K562 (cell line): ENCODE measurements around the gene BHLHE40. TPM values are rescaled to one million over a fixed set of nuclear protein-coding genes. Genes with fewer than 3 reads are reported as not detected.

Experiments used
- ARID2 ChIP-seq: fragments of 450-650 bp; IDR thresholded peaks from 2 replicates; pipeline ENCODE4 v1.6.1; 2017; ENCODE audit warnings: antibody characterized with exemption, mild to moderate bottlenecking
- CC2D1A ChIP-seq: fragments of 450-650 bp; IDR thresholded peaks from 2 replicates; pipeline ENCODE4 v1.6.1; 2017; ENCODE audit warnings: mild to moderate bottlenecking
- CCAR2 ChIP-seq: fragments of 200-400 bp; formaldehyde crosslinking; IDR thresholded peaks from 2 replicates; pipeline ENCODE4 v1.6.1; 2017; ENCODE audit warnings: mild to moderate bottlenecking, low read depth, low read length
- CHD1 ChIP-seq: fragments of 200-600 bp; sonication (generic); IDR thresholded peaks from one replicate; pipeline ENCODE4 v1.6.1; 2012; ENCODE audit warnings: mild to moderate bottlenecking, moderate library complexity, low read length, inconsistent platforms
- EWSR1 ChIP-seq: fragments of 450-650 bp; IDR thresholded peaks from 2 replicates; pipeline ENCODE4 v1.6.1; 2018; ENCODE audit warnings: borderline replicate concordance, mild to moderate bottlenecking, low read depth, moderate library complexity; ENCODE audit not compliant: partially characterized antibody
- RAD21 ChIP-seq, 2 experiments: fragments of 250-450 bp in 1 of 2; fragments of 450-650 bp in 1 of 2; sonication (Bioruptor Pico) in 1 of 2; formaldehyde crosslinking in 1 of 2; IDR thresholded peaks in 1 of 2; conservative IDR thresholded peaks in 1 of 2; 2 replicates each; pipeline versions ENCODE4 v1.4.0 to v1.8.0; 2020 to 2022; ENCODE audit warnings: mild to moderate bottlenecking in 2 of 2, moderate library complexity in 1 of 2
- RB1 ChIP-seq: fragments of 450-650 bp; IDR thresholded peaks from 2 replicates; pipeline ENCODE4 v1.6.1; 2017; ENCODE audit warnings: low read depth, mild to moderate bottlenecking
- SMARCB1 ChIP-seq: IDR thresholded peaks from 2 replicates; pipeline ENCODE4 v1.6.1; 2011; ENCODE audit warnings: improper control_type of control experiment, low read depth; ENCODE audit not compliant: insufficient read length
- TBP ChIP-seq: optimal IDR thresholded peaks from 2 replicates; pipeline ENCODE3; 2011; ENCODE audit warnings: low read depth, low read length, improper control_type of control experiment
- THRAP3 ChIP-seq: fragments of 450-650 bp; IDR thresholded peaks from 2 replicates; pipeline ENCODE4 v1.6.1; 2016; ENCODE audit warnings: mild to moderate bottlenecking, inconsistent platforms, borderline replicate concordance
- XRCC5 ChIP-seq: fragments of 200-400 bp; formaldehyde crosslinking; IDR thresholded peaks from 2 replicates; pipeline ENCODE4 v1.6.1; 2017; ENCODE audit warnings: low read depth, mild to moderate bottlenecking, low read length
- ZBTB8A ChIP-seq: fragments of 450-650 bp; IDR thresholded peaks from 2 replicates; pipeline ENCODE4 v1.6.1; 2018; ENCODE audit warnings: mild to moderate bottlenecking, moderate library complexity; ENCODE audit not compliant: partially characterized antibody
- ZFP30 ChIP-seq: fragments of 250-450 bp; sonication (Bioruptor Pico); IDR thresholded peaks from 2 replicates; pipeline ENCODE4 v1.8.0; 2022; ENCODE audit warnings: moderate library complexity, mild to moderate bottlenecking, inconsistent platforms, borderline replicate concordance
- ZNF174 ChIP-seq: fragments of 250-450 bp; sonication (Bioruptor Pico); IDR thresholded peaks from 2 replicates; pipeline ENCODE4 v1.4.0; 2020; ENCODE audit warnings: mild to moderate bottlenecking
- polyA plus RNA-seq, 8 experiments: library from polyadenylated mRNA; depleted of rRNA in 4 of 8; stranded (reverse) in 5 of 8; unstranded in 3 of 8; fragments of >200 nt; fragmentation: Nextera tagmentation in 2 of 8; fragmentation: Illumina TruSeq in 1 of 8; extraction: Ambion mirVana in 2 of 8; extraction: Trizol in 1 of 8; gene quantifications; 2 replicates each; pipeline versions ENCODE4 v1.2.1 to v1.2.3, GENCODE V29; 2011 to 2014; ENCODE audit warnings: inconsistent platforms in 1 of 8, missing spikeins in 1 of 8
- total RNA-seq, 7 experiments: library from RNA; depleted of rRNA in 6 of 7; stranded (reverse); fragments of >200 nt in 6 of 7; fragmentation: Illumina TruSeq in 2 of 7; extraction: Trizol in 2 of 7; gene quantifications; 2 replicates each; pipeline versions ENCODE4 v1.2.1 to v1.2.3, GENCODE V29; 2011 to 2021; ENCODE audit warnings: low replicate concordance in 1 of 7
- TF ChIP-seq, protein P1 (sequence below): fragments of 450-650 bp; IDR thresholded peaks from 2 replicates; pipeline ENCODE4 v1.6.1; 2014; ENCODE audit warnings: low read depth, mild to moderate bottlenecking, moderate library complexity, borderline replicate concordance
- TF ChIP-seq, protein P2 (sequence below): fragments of 250-450 bp; sonication (Bioruptor Pico); IDR thresholded peaks from 2 replicates; pipeline ENCODE4 v1.4.0; 2020; ENCODE audit warnings: mild to moderate bottlenecking, moderate library complexity
- TF ChIP-seq, protein P3 (sequence below): sonication (generic); formaldehyde crosslinking; IDR thresholded peaks from 2 replicates; pipeline ENCODE4 v1.8.1; 2023; ENCODE audit warnings: mild to moderate bottlenecking, missing genetic modification reagents
- TF ChIP-seq, protein P4 (sequence below), 2 experiments: fragments of 200-800 bp in 1 of 2; sonication (Bioruptor generic) in 1 of 2; sonication (generic) in 1 of 2; formaldehyde crosslinking in 1 of 2; IDR thresholded peaks in 1 of 2; conservative IDR thresholded peaks in 1 of 2; 2 replicates each; pipeline versions ENCODE4 v1.5.0 to v1.6.1; 2016 to 2020; ENCODE audit warnings: missing compliant biosample characterization in 1 of 2, missing genetic modification characterization in 1 of 2, missing genetic modification reagents in 1 of 2
- TF ChIP-seq, protein P5 (sequence below): fragments of 450-650 bp; formaldehyde crosslinking; IDR thresholded peaks from 2 replicates; pipeline ENCODE4 v1.4.0; 2020; ENCODE audit warnings: mild to moderate bottlenecking, mixed read lengths

BHLHE40 gene
- total and polyA plus RNA-seq, 9 of the 15 experiments (the other 6 are each of a cell fraction or from before 2014, with no cell fraction given), result 12.0 to 83.9 (median 31.4) TPM

DNA sequence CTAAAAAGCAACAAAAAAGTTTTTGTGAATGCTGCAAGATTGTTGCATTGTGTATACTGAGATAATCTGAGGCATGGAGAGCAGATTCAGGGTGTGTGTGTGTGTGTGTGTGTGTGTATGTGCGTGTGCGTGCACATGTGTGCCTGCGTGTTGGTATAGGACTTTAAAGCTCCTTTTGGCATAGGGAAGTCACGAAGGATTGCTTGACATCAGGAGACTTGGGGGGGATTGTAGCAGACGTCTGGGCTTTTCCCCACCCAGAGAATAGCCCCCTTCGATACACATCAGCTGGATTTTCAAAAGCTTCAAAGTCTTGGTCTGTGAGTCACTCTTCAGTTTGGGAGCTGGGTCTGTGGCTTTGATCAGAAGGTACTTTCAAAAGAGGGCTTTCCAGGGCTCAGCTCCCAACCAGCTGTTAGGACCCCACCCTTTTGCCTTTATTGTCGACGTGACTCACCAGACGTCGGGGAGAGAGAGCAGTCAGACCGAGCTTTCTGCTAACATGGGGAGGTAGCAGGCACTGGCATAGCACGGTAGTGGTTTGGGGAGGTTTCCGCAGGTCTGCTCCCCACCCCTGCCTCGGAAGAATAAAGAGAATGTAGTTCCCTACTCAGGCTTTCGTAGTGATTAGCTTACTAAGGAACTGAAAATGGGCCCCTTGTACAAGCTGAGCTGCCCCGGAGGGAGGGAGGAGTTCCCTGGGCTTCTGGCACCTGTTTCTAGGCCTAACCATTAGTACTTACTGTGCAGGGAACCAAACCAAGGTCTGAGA is 4.7 kb downstream of the BHLHE40 start (continued):
- TF ChIP-seq, protein P1, sequence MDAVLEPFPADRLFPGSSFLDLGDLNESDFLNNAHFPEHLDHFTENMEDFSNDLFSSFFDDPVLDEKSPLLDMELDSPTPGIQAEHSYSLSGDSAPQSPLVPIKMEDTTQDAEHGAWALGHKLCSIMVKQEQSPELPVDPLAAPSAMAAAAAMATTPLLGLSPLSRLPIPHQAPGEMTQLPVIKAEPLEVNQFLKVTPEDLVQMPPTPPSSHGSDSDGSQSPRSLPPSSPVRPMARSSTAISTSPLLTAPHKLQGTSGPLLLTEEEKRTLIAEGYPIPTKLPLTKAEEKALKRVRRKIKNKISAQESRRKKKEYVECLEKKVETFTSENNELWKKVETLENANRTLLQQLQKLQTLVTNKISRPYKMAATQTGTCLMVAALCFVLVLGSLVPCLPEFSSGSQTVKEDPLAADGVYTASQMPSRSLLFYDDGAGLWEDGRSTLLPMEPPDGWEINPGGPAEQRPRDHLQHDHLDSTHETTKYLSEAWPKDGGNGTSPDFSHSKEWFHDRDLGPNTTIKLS, result no peak
- no peak for TF ChIP-seq ARID2
- no peak for TF ChIP-seq CCAR2
- no peak for TF ChIP-seq ZNF174 (CRISPR knock-in tag)
- TF ChIP-seq RB1, result no peak
- TF ChIP-seq, protein P2, sequence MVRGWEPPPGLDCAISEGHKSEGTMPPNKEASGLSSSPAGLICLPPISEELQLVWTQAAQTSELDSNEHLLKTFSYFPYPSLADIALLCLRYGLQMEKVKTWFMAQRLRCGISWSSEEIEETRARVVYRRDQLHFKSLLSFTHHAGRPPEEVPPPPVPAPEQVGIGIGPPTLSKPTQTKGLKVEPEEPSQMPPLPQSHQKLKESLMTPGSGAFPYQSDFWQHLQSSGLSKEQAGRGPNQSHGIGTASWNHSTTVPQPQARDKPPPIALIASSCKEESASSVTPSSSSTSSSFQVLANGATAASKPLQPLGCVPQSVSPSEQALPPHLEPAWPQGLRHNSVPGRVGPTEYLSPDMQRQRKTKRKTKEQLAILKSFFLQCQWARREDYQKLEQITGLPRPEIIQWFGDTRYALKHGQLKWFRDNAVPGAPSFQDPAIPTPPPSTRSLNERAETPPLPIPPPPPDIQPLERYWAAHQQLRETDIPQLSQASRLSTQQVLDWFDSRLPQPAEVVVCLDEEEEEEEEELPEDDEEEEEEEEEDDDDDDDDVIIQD (CRISPR knock-in tag), result no peak
- TF ChIP-seq ZBTB8A, result no peak
- no peak for TF ChIP-seq SMARCB1
- no peak for TF ChIP-seq THRAP3
- no peak for TF ChIP-seq RAD21 (CRISPR knock-in tag; conservative IDR thresholded peaks at IDR 0.05 in 1 of 2, IDR thresholded peaks at IDR 0.05 in 1 of 2)
- no peak for TF ChIP-seq ZFP30 (CRISPR knock-in tag)
- TF ChIP-seq EWSR1, result no peak
- TF ChIP-seq CHD1, result no peak
- TF ChIP-seq, protein P3, sequence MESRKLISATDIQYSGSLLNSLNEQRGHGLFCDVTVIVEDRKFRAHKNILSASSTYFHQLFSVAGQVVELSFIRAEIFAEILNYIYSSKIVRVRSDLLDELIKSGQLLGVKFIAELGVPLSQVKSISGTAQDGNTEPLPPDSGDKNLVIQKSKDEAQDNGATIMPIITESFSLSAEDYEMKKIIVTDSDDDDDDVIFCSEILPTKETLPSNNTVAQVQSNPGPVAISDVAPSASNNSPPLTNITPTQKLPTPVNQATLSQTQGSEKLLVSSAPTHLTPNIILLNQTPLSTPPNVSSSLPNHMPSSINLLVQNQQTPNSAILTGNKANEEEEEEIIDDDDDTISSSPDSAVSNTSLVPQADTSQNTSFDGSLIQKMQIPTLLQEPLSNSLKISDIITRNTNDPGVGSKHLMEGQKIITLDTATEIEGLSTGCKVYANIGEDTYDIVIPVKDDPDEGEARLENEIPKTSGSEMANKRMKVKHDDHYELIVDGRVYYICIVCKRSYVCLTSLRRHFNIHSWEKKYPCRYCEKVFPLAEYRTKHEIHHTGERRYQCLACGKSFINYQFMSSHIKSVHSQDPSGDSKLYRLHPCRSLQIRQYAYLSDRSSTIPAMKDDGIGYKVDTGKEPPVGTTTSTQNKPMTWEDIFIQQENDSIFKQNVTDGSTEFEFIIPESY (CRISPR knock-in tag), result no peak
- TF ChIP-seq, protein P4, sequence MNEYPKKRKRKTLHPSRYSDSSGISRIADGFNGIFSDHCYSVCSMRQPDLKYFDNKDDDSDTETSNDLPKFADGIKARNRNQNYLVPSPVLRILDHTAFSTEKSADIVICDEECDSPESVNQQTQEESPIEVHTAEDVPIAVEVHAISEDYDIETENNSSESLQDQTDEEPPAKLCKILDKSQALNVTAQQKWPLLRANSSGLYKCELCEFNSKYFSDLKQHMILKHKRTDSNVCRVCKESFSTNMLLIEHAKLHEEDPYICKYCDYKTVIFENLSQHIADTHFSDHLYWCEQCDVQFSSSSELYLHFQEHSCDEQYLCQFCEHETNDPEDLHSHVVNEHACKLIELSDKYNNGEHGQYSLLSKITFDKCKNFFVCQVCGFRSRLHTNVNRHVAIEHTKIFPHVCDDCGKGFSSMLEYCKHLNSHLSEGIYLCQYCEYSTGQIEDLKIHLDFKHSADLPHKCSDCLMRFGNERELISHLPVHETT (CRISPR knock-in tag; conservative IDR thresholded peaks at IDR 0.05 in 1 of 2, IDR thresholded peaks at IDR 0.05 in 1 of 2), result no peak
- peak; percentile 7; the same call in 1 of the 2 replicates for TF ChIP-seq XRCC5
- TF ChIP-seq, protein P5, sequence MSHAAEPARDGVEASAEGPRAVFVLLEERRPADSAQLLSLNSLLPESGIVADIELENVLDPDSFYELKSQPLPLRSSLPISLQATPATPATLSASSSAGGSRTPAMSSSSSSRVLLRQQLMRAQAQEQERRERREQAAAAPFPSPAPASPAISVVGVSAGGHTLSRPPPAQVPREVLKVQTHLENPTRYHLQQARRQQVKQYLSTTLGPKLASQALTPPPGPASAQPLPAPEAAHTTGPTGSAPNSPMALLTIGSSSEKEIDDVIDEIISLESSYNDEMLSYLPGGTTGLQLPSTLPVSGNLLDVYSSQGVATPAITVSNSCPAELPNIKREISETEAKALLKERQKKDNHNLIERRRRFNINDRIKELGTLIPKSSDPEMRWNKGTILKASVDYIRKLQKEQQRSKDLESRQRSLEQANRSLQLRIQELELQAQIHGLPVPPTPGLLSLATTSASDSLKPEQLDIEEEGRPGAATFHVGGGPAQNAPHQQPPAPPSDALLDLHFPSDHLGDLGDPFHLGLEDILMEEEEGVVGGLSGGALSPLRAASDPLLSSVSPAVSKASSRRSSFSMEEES (CRISPR knock-in tag), result no peak; the same call in 1 of the 2 replicates
- no peak for TF ChIP-seq TBP
- no peak; the same call in 1 of the 2 replicates for TF ChIP-seq CC2D1A
